Osteocyte (in vitro differentiated cells): ENCODE measurements around the gene CHRNB2. TPM values are rescaled to one million over a fixed set of nuclear protein-coding genes. Genes with fewer than 3 reads are reported as not detected.

Experiments
- DNase-seq: peaks from one replicate; pipeline ENCODE4 v3.0.0; 2021; ENCODE audit warnings: mixed read lengths; ENCODE audit not compliant: unreplicated experiment; ENCODE audit errors: extremely low spot score
- H3K27ac Mint-ChIP-seq: one replicate; pipeline ENCODE4 v1.8.0; 2021; ENCODE audit warnings: mild to moderate bottlenecking, mixed read lengths; ENCODE audit not compliant: unreplicated experiment
- H3K27me3 Mint-ChIP-seq: one replicate; pipeline ENCODE4 v1.8.0; 2021; ENCODE audit warnings: mixed read lengths; ENCODE audit not compliant: unreplicated experiment
- H3K36me3 Mint-ChIP-seq: one replicate; pipeline ENCODE4 v1.8.0; 2021; ENCODE audit warnings: mixed read lengths; ENCODE audit not compliant: unreplicated experiment
- H3K4me1 Mint-ChIP-seq: one replicate; pipeline ENCODE4 v1.8.0; 2021; ENCODE audit warnings: mixed read lengths; ENCODE audit not compliant: unreplicated experiment
- H3K4me3 Mint-ChIP-seq: one replicate; pipeline ENCODE4 v1.8.0; 2021; ENCODE audit warnings: mild to moderate bottlenecking, moderate library complexity, mixed read lengths; ENCODE audit not compliant: unreplicated experiment
- H3K9me3 Mint-ChIP-seq: one replicate; pipeline ENCODE4 v1.8.0; 2021; ENCODE audit warnings: mixed read lengths; ENCODE audit not compliant: unreplicated experiment
- CTCF ChIP-seq: fragments of 200-600 bp; sonication (generic); IDR thresholded peaks from 2 replicates; pipeline ENCODE4 v1.5.0; 2021; ENCODE audit warnings: antibody characterized with exemption, mild to moderate bottlenecking, moderate library complexity
- total RNA-seq: library from RNA; stranded (reverse); gene quantifications from 2 replicates; pipeline ENCODE4 v1.2.1, GENCODE V29; 2021

The CHRNB2 gene
- total RNA-seq, 1 donor from 2014 or later = 0.27 TPM

GRCh38 chr1:154551474-154551873 is 16.1 kb upstream of the CHRNB2 start:
- H3K36me3 Mint-ChIP-seq = peaks cover 52% of the 10 kb centered on the region
- TF ChIP-seq CTCF = no peak

GRCh38 chr1:154552036-154552435 is 15.5 kb upstream of the CHRNB2 start:
- TF ChIP-seq CTCF = no peak
- H3K27ac Mint-ChIP-seq = no peak overlapping the region
- peaks cover 52% of the 10 kb centered on the region for H3K36me3 Mint-ChIP-seq
- peaks cover 22% of the 10 kb centered on the region for H3K4me1 Mint-ChIP-seq
- H3K9me3 Mint-ChIP-seq = no peaks in the 10 kb centered on the region
- DNase-seq = no peak
- H3K4me3 Mint-ChIP-seq = no peak overlapping the region
- no peaks in the 10 kb centered on the region for H3K27me3 Mint-ChIP-seq

More at GRCh38 chr1:154551474-154551873, 16.1 kb upstream of the CHRNB2 start:
- Mint-ChIP-seq H3K4me3 (no peak overlapping the region), H3K9me3 (no peaks in the 10 kb centered on the region), H3K4me1 (peaks cover 17% of the 10 kb centered on the region), H3K27me3 (no peaks in the 10 kb centered on the region), H3K27ac (no peak overlapping the region)
- no peak for DNase-seq

GRCh38 chr1:154553056-154554030 is 14.2 kb upstream of the CHRNB2 start:
- Mint-ChIP-seq H3K4me1 (peaks cover 32% of the 10 kb centered on the region), H3K4me3 (no peak overlapping the region), H3K27ac (no peak overlapping the region), H3K27me3 (no peaks in the 10 kb centered on the region), H3K36me3 (peaks cover 52% of the 10 kb centered on the region), H3K9me3 (no peaks in the 10 kb centered on the region)
- no peak for TF ChIP-seq CTCF
- no peak for DNase-seq

GRCh38 chr1:154556422-154556821 is 11.2 kb upstream of the CHRNB2 start:
- H3K36me3 Mint-ChIP-seq = peaks cover 38% of the 10 kb centered on the region
- peak overlapping the region; percentile 54 for H3K27ac Mint-ChIP-seq
- no peaks in the 10 kb centered on the region for H3K9me3 Mint-ChIP-seq
- peaks cover 1% of the 10 kb centered on the region for H3K27me3 Mint-ChIP-seq
- no peak for DNase-seq
- TF ChIP-seq CTCF = no peak
- peak overlapping the region; percentile 85 for H3K4me3 Mint-ChIP-seq
- H3K4me1 Mint-ChIP-seq = peaks cover 30% of the 10 kb centered on the region

- Mint-ChIP-seq H3K4me1 (peaks cover 30% of the 10 kb centered on the region), H3K9me3 (no peaks in the 10 kb centered on the region), H3K27ac (peak overlapping the region; percentile 78), H3K27me3 (peaks cover 2% of the 10 kb centered on the region), H3K36me3 (peaks cover 30% of the 10 kb centered on the region), H3K4me3 (peak overlapping the region; percentile 85)
- no peak for TF ChIP-seq CTCF
- DNase-seq = no peak
Measured at GRCh38 chr1:154557248-154557938, 10.2 kb upstream of the CHRNB2 start.
